ENCODE results near the gene TCP11X2.
"Not testable (repeated sequence)": the region's sequence is repeated elsewhere in the genome, so short reads cannot be mapped to it uniquely, and the experiment has no call there.

Gene TCP11X2

DNA sequence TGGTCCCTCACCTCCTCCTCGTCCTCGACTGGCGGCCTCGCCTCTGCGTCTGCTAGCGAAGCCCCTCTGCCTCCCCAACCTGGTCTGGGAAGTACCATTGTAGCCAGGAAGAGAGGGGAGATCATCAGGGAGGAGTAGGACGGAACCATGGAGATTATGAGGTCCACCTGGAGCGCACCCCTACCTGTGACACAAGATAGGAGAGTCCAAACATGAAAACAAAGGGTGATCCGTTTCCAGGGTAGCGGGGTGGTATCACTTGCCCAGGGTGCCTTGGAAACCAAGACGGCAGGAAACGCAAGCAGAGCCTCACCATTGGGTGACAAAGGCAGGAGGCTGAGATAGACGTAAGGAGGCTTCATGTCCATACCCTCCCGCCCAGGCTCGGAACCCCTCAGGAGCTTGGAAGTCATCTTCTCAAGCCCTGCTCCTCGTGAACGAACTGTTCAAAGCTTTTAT, at the start of gene TCP11X2:
Gene TCP11X2 (minus strand): TSS at position 51 of the 459 bp plus-strand sequence.
- DNase-seq (ENCODE audit: low read depth) = not testable (repeated sequence)

- no peak for DNase-seq (ENCODE audit: low read depth)
Measured at GRCh38 chrX:102517326-102517725, 45.7 kb upstream of the TCP11X2 start.

DNA sequence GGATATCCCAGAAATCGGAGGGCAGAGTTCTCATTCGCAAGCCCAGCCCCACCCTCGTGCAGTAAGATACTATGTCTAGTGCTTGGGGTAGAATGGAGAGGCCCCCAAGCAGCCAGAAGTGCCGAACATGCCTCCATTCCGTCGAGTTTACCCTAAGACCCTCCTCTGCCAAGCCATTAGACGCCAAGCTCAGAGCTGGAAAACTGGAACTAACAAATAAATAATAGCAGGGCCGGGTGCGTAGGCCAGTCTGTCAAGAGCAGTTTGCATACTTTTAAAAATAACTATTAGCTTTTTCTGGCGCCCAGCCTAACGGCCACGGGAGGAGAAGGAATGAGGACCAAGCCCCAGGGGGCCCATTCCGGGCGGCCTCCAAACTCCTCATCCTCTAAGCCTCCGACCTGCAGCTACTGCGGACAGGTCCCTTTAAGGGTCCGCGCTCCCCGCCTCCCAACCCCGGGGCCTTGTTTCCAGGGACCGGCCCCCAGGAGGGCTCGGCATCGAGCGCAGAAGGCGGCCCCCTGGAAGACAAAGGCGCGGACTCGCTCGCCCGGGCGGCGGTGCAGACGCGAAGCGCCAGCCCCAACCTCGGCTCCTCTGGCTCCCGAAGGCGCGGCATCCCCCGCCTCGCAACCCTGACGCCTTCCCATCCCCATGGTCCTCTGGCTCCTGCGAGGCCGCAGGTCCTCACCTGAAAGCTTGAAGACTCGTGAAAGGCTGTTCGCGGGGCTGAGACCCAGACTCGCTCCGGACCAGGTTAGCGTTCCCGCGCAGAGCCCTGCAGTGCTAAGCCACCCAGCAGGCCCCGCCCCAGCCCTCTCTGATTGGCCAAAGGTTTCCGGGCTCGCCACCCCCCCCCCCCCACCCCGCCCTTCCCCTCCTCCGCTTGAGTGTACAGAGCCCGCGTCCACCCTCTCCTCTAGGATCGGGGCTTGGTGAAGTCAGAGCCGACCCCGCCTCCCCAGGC, 44.6 kb upstream of the TCP11X2 start, which contains the start of gene TMSB15A:
Gene TMSB15A (minus strand): TSS at position 765 of the 967 bp plus-strand sequence.
- no peak for DNase-seq (ENCODE audit: low read depth)

GRCh38 chrX:102514536-102514935, 42.9 kb upstream of the TCP11X2 start:
- no peak for DNase-seq (ENCODE audit: low read depth)

DNA sequence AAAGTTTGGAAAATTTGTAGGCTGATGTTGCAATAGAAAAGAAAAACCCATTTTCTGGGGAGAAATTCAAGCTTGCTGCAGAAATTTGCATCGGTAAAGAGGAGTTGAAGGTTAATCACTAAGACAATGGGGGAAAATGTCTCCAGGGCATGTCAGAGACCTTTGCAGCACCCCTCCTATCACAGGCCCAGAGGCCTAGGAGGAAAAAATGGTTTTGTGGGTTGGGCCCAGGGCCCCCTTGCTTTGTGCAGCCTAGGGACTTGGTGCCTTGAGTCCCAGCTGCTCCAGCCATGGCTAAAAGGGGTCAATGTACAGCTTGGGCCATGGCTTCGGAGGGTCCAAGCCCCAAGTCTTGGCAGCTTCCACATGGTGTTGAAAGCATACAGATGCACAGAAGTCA, 27.1 kb upstream of the TCP11X2 start:
- no peak for DNase-seq (ENCODE audit: low read depth)

DNA sequence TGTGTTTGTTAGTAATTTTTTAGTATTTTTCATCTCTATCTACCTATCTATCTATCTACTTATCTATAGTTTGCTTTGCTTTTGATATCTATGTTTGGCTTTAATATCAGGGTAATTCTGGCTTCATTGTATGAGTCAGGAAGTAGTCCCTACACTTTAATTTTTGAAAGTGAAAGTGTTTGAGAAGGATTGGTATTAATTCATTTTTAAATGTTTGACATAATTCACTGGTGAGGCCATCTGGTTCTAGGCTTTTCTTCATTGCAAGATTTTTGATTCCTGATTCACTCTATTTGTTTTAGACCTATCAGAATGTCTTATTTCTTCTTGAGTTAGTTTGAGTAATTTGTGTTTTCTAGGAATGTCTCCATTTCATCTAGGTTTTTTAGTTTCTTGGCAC, 20.2 kb upstream of the TCP11X2 start:
- no peak for DNase-seq (ENCODE audit: low read depth)

DNA sequence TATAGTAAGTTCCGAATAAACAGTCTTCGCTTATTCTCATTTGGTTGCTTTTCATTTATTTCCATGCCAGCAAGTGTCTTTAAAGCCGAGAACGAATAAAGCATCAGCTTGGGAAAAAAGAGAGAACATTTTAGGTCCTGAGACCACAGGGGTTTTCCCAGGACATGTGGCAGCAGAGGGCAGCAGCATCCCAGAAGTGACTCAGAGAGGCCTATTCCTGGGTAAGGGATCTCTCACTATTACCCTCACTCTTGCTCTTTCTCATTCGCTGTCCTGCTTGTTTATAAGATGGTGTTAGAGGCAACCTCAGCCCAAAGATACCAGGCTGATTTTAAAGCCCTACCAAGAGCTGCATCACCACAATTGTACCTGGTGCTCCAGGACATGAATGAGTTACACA, 7.2 kb upstream of the TCP11X2 start:
- not testable (repeated sequence) for DNase-seq (ENCODE audit: low read depth)

DNA sequence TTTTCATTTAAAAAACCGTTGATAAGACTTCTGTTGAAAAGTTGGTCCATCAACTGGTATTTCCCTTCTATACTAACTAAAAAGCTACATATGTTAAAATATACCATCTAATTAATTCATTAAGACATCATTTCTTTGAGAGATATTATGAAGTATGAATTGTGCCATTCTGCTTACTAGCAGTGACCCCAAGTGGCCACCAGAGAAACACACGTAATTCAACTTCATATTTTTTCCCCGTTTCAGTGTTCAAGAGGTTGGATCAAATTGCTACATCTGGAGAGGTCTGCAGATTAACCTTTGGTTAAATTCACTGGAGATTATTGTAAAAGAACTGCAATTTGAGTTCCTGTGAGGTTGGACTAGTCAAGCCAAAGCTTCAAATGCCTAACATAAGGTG, 1.4 kb downstream of the TCP11X2 start:
- DNase-seq (ENCODE audit: low read depth) = not testable (repeated sequence)

DNA sequence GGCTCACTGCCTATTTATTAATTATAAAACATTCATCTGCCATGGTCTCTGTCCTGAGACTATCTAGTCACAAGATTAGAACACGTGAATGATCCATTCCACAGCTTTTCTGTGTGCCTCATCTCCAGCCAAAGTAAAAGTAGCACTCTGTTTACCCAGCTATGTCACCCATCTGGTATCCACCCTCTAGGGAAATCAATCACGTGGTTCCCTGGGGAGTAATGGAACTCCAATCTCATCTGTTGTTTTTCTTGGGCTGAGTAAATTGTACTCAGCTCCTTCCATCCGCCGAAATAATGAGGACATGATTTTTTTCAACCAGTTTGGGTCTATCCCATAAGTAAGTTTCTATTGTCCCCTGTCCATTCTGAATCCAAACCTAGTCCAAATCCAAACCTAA, 13.0 kb downstream of the TCP11X2 start:
- not testable (repeated sequence) for DNase-seq (ENCODE audit: low read depth)

DNA sequence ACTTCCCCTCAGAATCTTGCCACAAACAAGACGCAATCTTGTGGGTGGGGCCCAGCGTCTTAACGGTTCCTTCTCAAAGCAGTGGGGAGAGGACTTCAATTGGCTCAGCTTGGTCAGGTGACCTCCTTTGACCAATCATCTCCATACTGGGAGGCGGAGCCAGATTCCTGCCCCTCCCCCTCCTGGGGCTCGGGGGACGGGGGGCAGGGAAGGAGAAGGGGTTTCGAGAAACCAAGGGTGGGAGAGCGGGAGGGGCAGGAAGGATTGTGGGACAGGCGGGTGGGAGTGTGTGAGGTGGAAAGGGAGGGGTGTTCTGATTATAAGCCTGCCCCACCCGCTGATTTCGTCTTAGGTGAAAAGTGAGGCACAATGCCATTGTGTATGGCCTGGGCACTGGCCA, 31.7 kb downstream of the TCP11X2 start, which contains the start of gene NXF2B:
Gene NXF2B (minus strand): TSS at position 101 of the 400 bp plus-strand sequence. CDS start 59,972 bp downstream, outside the sequence.
- DNase-seq (ENCODE audit: low read depth) = not testable (repeated sequence)

GRCh38 chrX:102414493-102414892, 57.1 kb downstream of the TCP11X2 start:
- not testable (repeated sequence) for DNase-seq (ENCODE audit: low read depth)
